GM12891 (cell line): Measurements from ENCODE around the gene ECHS1.

Source experiments
- PAX5 ChIP-seq: IDR thresholded peaks from 2 replicates; pipeline ENCODE4 v1.6.1; 2011; ENCODE audit warnings: low read length, moderate library complexity, mild to moderate bottlenecking; ENCODE audit not compliant: insufficient read depth, severe bottlenecking
- POLR2A ChIP-seq: IDR thresholded peaks from 2 replicates; pipeline ENCODE4 v1.6.1; 2011; ENCODE audit warnings: low read depth, low read length, control low read depth
- POLR2AphosphoS5 ChIP-seq: IDR thresholded peaks from 2 replicates; pipeline ENCODE4 v1.6.1; 2011; ENCODE audit warnings: low read depth, low read length, control low read depth
- POU2F2 ChIP-seq: IDR thresholded peaks from 2 replicates; pipeline ENCODE4 v1.6.1; 2011; ENCODE audit warnings: low read depth, mild to moderate bottlenecking, control low read depth, low read length, moderate library complexity
- TAF1 ChIP-seq: IDR thresholded peaks from 2 replicates; pipeline ENCODE4 v1.6.1; 2011; ENCODE audit warnings: low read depth, low read length, control low read depth

GRCh38 chr10:133390597-133391248 lies 17.6 kb upstream of the ECHS1 start:
- TF ChIP-seq POLR2A (no peak), POLR2AphosphoS5 (no peak), TAF1 (no peak), POU2F2 (no peak), PAX5 (no peak)
